Endodermal cell (in vitro differentiated cells): ENCODE results near the gene TMEM121. TPM values are rescaled to one million over a fixed set of nuclear protein-coding genes. Genes with fewer than 3 reads are reported as not detected.

Source experiments
- DNase-seq: peaks from one replicate; pipeline ENCODE4 v3.0.0-alpha.2; 2017
- H3K27ac ChIP-seq: 2 replicates; pipeline ENCODE4 v1.5.1; 2013; ENCODE audit warnings: mild to moderate bottlenecking, low read depth, low read length, moderate library complexity
- H3K27me3 ChIP-seq: 2 replicates; pipeline ENCODE4 v1.6.1; 2013; ENCODE audit warnings: mild to moderate bottlenecking, low read length, moderate library complexity; ENCODE audit not compliant: insufficient read depth, control insufficient read depth, poor library complexity, severe bottlenecking
- H3K36me3 ChIP-seq: 2 replicates; pipeline ENCODE4 v1.7.0; 2013; ENCODE audit warnings: mild to moderate bottlenecking, low read length, moderate library complexity; ENCODE audit not compliant: control insufficient read depth, insufficient read depth
- H3K4me1 ChIP-seq: one replicate; pipeline ENCODE4 v1.7.0; 2013; ENCODE audit warnings: low read length; ENCODE audit not compliant: control insufficient read depth, insufficient read depth
- H3K4me3 ChIP-seq: 2 replicates; pipeline ENCODE4 v1.5.1; 2013; ENCODE audit warnings: mild to moderate bottlenecking, low read length, moderate library complexity
- H3K9ac ChIP-seq: 2 replicates; pipeline ENCODE4 v1.6.1; 2013; ENCODE audit warnings: mild to moderate bottlenecking, low read length, moderate library complexity; ENCODE audit not compliant: poor library complexity, severe bottlenecking; ENCODE audit errors: extremely low read depth
- H3K9me3 ChIP-seq: 2 replicates; pipeline ENCODE4 v1.6.1; 2013; ENCODE audit warnings: mild to moderate bottlenecking, low read length, moderate library complexity; ENCODE audit not compliant: control insufficient read depth
- H3K27ac Mint-ChIP-seq: 2 replicates; pipeline ENCODE4 v1.8.0; 2020; ENCODE audit warnings: mixed read lengths
- H3K27me3 Mint-ChIP-seq: 2 replicates; pipeline ENCODE4 v1.8.0; 2021; ENCODE audit warnings: mild to moderate bottlenecking, mixed read lengths; ENCODE audit not compliant: insufficient read depth
- H3K36me3 Mint-ChIP-seq: 2 replicates; pipeline ENCODE4 v1.8.0; 2020; ENCODE audit warnings: low read depth, mixed read lengths
- H3K4me1 Mint-ChIP-seq: 2 replicates; pipeline ENCODE4 v1.8.0; 2020; ENCODE audit warnings: mixed read lengths
- H3K4me3 Mint-ChIP-seq: 2 replicates; pipeline ENCODE4 v1.8.0; 2020; ENCODE audit warnings: mild to moderate bottlenecking, moderate library complexity, mixed read lengths
- H3K9me3 Mint-ChIP-seq: 2 replicates; pipeline ENCODE4 v1.8.0; 2020; ENCODE audit warnings: mild to moderate bottlenecking, mixed read lengths
- WGBS, 2 experiments: methylation state at CpG; one replicate each; pipeline versions ENCODE4 v1.1.5 to v1.1.7; 2013; ENCODE audit warnings: missing lambda C conversion rate in 2 of 2, mixed read lengths in 1 of 2; ENCODE audit not compliant: insufficient coverage in 1 of 2, insufficient read length in 1 of 2; 5-methylcytosine and 5-hydroxymethylcytosine counted together
- total RNA-seq, 2 donors: library from RNA; stranded (reverse); fragmentation: NEBNext Ultra II Directional in 1 of 2; extraction: Animal tissue kit (Norgen Biotek cat#: 25700) in 1 of 2; gene quantifications; 2 replicates in 1 of 2; 3 replicates in 1 of 2; pipeline ENCODE4 v1.2.1, GENCODE V29; 2021
- TF ChIP-seq, protein P1 (sequence below): fragments of 200-600 bp; sonication (generic); conservative IDR thresholded peaks from 2 replicates; pipeline ENCODE4 v1.5.0; 2021; ENCODE audit warnings: antibody characterized with exemption, mild to moderate bottlenecking

The TMEM121 gene
- total RNA-seq, 2 donors from 2014 or later, result 0.29 to 1.5 TPM

DNA sequence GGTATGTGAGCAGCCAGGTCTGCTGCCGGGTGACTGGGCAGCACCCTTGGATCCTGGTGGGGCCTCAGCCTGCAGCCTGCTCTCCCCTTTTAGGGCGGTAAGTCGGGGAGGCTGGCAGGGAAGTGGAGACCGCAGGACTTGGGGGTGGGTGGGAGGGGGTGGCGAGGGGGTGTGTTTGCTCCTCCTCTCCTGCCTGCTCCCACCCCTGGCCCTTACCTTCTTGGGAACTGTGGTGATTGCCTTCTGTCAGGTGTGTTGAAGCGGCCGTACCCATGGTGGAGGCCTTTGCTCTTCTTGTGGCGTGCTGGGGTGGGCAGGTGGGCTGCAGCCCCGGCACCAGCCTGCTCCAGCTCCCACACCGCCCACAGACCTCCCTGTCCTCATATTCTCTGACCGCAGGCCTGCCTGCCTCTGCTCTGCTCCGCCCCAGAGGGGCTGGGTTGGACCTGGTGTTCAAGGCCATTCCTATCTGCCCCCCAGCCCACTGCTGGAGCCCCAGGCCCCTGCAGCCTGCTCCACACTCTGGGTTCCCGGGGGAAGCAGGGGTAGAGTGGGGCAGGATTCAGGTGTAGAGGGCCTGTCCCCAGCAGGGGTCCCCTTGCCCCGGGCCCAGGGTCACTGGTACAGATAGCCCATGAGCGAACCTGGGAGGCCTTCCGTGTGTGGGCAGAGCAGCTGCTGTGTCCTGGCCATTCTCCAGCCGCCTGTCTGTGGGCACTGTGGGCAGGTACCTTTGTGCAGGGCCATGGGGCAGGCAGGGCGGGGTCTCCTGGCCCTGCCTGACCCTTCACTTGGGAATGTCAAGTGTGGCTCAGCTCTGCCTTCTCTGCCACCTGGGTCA is 30.2 kb upstream of the TMEM121 start:
- DNase-seq, result peak; percentile 41
- Histone ChIP-seq H3K4me1 (peaks cover 2% of the 10 kb centered on the region), H3K27me3 (no peaks in the 10 kb centered on the region), H3K9me3 (no peaks in the 10 kb centered on the region), H3K36me3 (no peaks in the 10 kb centered on the region), H3K4me3 (no peak overlapping the region), H3K27ac (no peak overlapping the region), H3K9ac (no peak overlapping the region)
- Mint-ChIP-seq H3K27me3 (no peaks in the 10 kb centered on the region), H3K27ac (no peak overlapping the region), H3K36me3 (no peaks in the 10 kb centered on the region), H3K9me3 (peaks cover 3% of the 10 kb centered on the region), H3K4me3 (no peak overlapping the region), H3K4me1 (peaks cover 3% of the 10 kb centered on the region)
- TF ChIP-seq, protein P1, sequence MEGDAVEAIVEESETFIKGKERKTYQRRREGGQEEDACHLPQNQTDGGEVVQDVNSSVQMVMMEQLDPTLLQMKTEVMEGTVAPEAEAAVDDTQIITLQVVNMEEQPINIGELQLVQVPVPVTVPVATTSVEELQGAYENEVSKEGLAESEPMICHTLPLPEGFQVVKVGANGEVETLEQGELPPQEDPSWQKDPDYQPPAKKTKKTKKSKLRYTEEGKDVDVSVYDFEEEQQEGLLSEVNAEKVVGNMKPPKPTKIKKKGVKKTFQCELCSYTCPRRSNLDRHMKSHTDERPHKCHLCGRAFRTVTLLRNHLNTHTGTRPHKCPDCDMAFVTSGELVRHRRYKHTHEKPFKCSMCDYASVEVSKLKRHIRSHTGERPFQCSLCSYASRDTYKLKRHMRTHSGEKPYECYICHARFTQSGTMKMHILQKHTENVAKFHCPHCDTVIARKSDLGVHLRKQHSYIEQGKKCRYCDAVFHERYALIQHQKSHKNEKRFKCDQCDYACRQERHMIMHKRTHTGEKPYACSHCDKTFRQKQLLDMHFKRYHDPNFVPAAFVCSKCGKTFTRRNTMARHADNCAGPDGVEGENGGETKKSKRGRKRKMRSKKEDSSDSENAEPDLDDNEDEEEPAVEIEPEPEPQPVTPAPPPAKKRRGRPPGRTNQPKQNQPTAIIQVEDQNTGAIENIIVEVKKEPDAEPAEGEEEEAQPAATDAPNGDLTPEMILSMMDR, result no peak
- WGBS, 2 experiments, result 87 to 100% methylated on average over 1 to 14 of the region's 18 CpGs

DNA sequence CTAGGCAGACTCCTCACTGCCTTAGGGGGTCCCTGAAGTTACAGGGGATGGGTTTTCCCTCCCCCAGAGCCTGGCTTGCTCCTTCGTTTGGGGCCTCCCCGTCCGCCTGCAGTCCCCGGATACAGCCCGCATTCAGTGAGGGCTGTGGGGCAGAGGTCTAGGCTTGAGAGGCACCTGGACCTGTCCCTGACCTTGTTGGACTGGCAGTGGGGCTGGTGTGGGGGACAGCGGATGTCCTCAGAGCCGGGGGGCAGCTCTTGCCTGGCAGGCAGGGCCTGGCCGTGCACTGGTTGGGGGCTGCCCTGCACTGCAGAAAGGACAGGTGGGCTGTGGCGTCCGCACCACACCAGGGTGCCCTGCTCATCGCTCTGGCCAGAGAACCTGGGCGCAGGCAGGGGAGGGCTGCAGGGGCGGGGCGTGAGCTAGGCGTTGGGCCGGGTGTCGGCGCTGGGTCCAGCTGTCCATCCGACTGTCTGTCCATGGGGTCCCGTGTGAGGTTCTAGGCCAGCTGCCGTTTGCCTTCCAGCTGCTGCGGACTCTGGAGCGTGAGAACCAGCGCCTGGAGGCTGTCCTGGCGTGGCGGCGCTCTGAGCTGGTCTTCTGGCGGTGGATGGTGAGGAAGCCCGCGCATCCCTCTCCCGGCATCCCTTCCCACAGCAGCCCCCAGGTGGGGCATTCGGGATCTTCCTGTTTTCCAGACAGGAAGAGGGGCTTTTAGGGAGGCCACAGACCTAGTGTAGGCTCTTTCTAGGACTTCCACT is 29.4 kb upstream of the TMEM121 start:
- Histone ChIP-seq H3K9ac (no peak overlapping the region), H3K4me1 (peaks cover 2% of the 10 kb centered on the region), H3K27ac (no peak overlapping the region), H3K27me3 (no peaks in the 10 kb centered on the region), H3K9me3 (no peaks in the 10 kb centered on the region), H3K4me3 (no peak overlapping the region), H3K36me3 (no peaks in the 10 kb centered on the region)
- Mint-ChIP-seq H3K27me3 (no peaks in the 10 kb centered on the region), H3K4me1 (peaks cover 3% of the 10 kb centered on the region), H3K36me3 (no peaks in the 10 kb centered on the region), H3K27ac (no peak overlapping the region), H3K9me3 (no peaks in the 10 kb centered on the region), H3K4me3 (no peak overlapping the region)
- no peak for DNase-seq
- TF ChIP-seq, protein P1, result no peak
- 94 to 96% methylated on average over 27 to 32 of the region's 32 CpGs for WGBS, 2 experiments

DNA sequence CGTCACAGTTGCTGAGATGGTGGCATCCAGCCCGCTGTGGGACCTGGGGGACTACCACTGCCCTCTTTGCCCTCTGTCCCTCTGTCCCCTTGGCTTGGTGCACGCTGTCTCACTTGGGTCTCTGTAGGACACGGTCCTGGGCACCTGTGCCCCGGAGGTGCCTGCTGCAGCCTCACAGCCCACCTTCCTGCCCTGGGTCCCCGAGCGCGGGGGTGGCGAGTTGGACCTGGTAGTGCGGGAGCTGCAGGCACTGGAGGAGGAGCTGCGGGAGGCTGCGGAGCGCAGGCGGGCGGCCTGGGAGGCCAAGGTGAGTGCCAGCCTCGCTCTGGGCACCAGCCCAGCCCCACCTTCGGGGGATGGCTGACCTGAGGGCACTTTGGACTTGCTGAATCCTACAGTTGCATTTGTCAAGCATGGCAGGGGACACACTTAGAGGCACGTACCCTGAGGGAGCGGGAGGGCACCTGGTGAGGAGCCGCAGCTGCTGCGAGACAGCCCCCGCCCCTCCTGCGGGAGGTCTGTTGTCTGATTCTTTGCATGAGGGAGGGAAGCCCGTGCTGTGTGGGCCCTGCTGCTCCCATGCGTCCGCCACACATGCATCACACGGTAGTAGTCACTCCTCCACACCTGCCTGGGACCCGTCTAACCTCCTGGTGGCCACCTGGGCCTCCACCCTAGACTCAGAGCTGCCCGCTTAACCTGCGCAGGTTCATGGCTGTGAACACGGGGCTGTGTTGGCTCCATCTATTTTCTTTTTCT is 28.5 kb upstream of the TMEM121 start:
- Mint-ChIP-seq H3K36me3 (no peaks in the 10 kb centered on the region), H3K27ac (peak overlapping the region; percentile 30), H3K9me3 (no peaks in the 10 kb centered on the region), H3K4me1 (peaks cover 3% of the 10 kb centered on the region), H3K4me3 (no peak overlapping the region), H3K27me3 (no peaks in the 10 kb centered on the region)
- Histone ChIP-seq H3K27ac (no peak overlapping the region), H3K9me3 (no peaks in the 10 kb centered on the region), H3K36me3 (no peaks in the 10 kb centered on the region), H3K27me3 (no peaks in the 10 kb centered on the region), H3K9ac (no peak overlapping the region), H3K4me1 (peaks cover 2% of the 10 kb centered on the region), H3K4me3 (no peak overlapping the region)
- WGBS, 2 experiments, result 92 to 98% methylated on average over 24 to 31 of the region's 31 CpGs
- TF ChIP-seq, protein P1, result no peak
- no peak for DNase-seq
